T-helper 1 cell treated with Interleukin-12 subunit alpha and Interleukin-12 subunit beta and Interleukin-4 antibody, amounts not matched to agents 30 μg/mL and 1 μg/mL, for 36 hours (primary cell): ENCODE data around the gene LDLRAD4.

ENCODE experiments used
- H3K27ac Mint-ChIP-seq: one replicate; pipeline ENCODE4 v1.8.0; 2021; ENCODE audit warnings: mild to moderate bottlenecking, mixed read lengths
- H3K27me3 Mint-ChIP-seq: one replicate; pipeline ENCODE4 v1.8.0; 2021; ENCODE audit warnings: low read depth, mixed read lengths
- H3K36me3 Mint-ChIP-seq: one replicate; pipeline ENCODE4 v1.8.0; 2021; ENCODE audit warnings: low read depth, mixed read lengths
- H3K4me1 Mint-ChIP-seq: one replicate; pipeline ENCODE4 v1.8.0; 2021; ENCODE audit warnings: low read depth, mixed read lengths
- H3K4me3 Mint-ChIP-seq: one replicate; pipeline ENCODE4 v1.8.0; 2021; ENCODE audit warnings: mild to moderate bottlenecking, moderate library complexity, mixed read lengths
- H3K9me3 Mint-ChIP-seq: one replicate; pipeline ENCODE4 v1.8.0; 2021; ENCODE audit warnings: mixed read lengths

The LDLRAD4 gene

DNA sequence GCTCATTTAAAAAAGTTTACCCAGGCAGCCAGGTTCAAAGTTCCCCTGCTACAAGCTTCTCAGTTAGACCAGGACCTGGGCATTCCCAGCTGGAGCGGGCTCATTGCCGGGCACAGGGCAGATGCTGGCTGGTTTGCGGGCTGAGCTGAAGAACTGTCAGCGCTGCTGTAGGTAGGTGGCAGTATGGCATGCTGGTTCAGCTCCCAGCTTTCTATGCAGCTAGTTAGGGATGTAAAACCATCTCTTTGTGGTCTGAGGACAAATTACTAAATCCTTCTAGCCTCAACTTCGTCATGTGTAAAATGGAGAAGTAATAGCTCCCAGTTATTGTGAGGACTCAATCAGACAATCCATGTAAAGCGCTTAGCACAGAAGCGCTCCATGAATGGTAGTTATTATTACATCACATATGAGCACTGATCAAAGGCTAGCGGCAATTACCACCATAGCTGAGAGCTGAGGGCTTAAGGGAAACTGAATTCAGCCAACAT lies 2.4 kb upstream of the LDLRAD4 start:
- Mint-ChIP-seq H3K4me1 (peaks cover 30% of the 10 kb centered on the region), H3K27me3 (peaks cover 55% of the 10 kb centered on the region), H3K9me3 (no peaks in the 10 kb centered on the region), H3K36me3 (no peaks in the 10 kb centered on the region), H3K27ac (peak overlapping the region; percentile 59), H3K4me3 (peak overlapping the region; percentile 90)

DNA sequence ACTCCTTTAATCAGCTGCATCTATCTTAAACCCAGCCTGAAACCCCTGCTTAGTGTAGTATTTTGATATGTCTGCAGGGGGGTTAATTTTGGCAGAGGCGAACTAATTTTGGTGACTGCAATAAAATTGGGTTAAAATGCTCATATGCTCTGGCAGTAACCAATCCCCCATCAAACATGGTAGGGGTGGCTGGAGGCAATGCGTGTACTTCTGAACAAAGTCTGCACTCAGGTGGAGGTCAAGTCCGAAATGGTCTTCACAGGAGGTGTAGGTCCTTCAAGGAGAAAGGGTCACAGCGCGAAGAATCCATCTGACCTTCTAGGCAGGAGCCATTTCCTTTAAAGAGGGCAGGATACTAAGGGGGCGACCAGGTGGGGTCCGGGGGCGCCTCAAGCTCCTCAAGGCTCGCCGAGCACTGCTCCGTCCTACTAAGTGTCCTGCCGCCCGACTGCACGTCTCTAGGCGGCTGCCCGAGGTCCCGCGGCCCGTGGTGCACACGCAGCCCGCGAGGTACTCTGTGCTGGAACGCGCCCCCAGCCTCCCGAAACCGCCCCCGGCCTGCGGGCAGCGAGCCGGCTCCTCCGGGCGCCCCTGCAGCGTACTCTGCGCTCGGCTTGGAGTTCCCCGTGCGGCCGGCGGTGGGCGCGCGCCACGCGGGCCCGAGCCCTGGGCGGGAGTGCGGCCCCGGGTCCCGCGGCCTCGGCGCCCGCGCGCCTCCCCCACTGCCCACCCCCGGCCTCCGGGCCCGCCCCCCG lies 1.7 kb upstream of the LDLRAD4 start:
- Mint-ChIP-seq H3K4me1 (peaks cover 33% of the 10 kb centered on the region), H3K27ac (peak overlapping the region; percentile 76), H3K4me3 (peak overlapping the region; percentile 90), H3K9me3 (no peaks in the 10 kb centered on the region), H3K36me3 (no peaks in the 10 kb centered on the region), H3K27me3 (peaks cover 59% of the 10 kb centered on the region)

DNA sequence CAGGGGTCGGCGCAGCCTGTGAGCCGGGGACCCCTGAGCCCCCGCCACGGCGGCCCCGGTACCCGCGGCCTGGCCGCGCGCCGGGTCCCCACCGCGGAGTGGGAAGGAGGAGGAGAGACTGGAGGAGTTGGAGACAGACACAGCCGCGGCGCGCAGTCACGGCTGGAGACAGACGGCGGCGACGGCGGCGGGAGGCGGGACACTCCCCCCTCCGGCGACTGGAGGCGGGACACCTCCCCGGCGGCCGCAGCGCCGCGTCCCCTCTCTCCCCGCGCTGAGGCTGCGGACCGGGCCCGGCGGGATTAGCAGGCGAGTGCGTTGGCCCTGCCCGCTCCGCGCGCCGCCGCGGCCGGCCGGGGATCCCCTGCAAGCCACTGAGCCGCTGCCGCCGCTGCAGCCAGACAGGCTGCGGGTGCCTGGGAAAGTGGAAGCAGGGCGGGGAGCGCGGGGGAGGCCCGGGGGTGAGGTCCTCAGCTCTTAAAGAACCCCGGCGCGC lies 1.0 kb upstream of the LDLRAD4 start:
- no peak overlapping the region for H3K4me3 Mint-ChIP-seq

DNA sequence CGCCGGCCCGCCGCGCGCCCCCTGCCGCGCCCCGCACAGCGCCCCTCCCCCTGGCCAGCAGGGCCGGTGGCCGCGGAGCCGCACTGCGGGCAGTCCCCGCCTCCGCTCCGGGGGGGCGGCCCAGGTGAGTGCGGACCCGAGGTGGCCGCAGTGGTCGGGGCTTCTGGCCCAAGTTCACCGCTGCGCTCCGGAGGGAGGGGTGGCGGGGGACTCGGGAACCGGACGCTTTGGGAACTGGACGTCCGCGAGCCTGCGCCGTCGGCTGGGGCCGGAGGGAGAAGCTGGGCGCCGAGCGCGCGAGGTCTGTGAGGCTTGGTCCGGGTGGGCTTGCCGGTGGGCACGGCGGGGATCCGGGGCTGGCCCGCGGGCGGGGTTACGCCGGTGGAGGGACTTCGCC lies 591 bp upstream of the LDLRAD4 start:
- no peaks in the 10 kb centered on the region for H3K9me3 Mint-ChIP-seq
- no peaks in the 10 kb centered on the region for H3K36me3 Mint-ChIP-seq
- peaks cover 33% of the 10 kb centered on the region for H3K4me1 Mint-ChIP-seq
- H3K27ac Mint-ChIP-seq, result no peak overlapping the region
- peaks cover 50% of the 10 kb centered on the region for H3K27me3 Mint-ChIP-seq
- peak overlapping the region; percentile 28 for H3K4me3 Mint-ChIP-seq

More for the DNA sequence above, 1.0 kb upstream of the LDLRAD4 start:
- peaks cover 54% of the 10 kb centered on the region for H3K27me3 Mint-ChIP-seq
- no peaks in the 10 kb centered on the region for H3K36me3 Mint-ChIP-seq
- H3K9me3 Mint-ChIP-seq, result no peaks in the 10 kb centered on the region
- H3K27ac Mint-ChIP-seq, result no peak overlapping the region
- peaks cover 33% of the 10 kb centered on the region for H3K4me1 Mint-ChIP-seq

DNA sequence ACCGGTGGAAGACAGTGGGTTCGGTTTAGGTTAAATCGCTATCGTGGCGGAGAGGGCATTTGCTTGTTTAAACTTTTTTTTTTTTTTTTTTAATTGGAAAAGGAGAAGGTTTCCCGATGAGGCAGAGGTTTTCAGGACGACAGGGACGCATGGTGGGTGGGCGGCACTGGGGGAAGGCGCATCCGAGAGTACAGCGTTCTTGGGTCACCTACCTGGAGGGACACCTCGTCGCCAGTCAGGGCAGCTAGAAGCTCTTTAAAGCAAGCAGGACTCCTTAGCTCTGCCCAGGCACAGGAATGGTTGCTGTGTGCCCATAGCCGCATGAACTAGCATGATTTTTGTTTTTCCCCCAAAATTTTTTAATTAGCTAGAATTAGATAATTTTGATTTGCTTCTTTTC lies 437 bp downstream of the LDLRAD4 start:
- Mint-ChIP-seq H3K27me3 (peaks cover 46% of the 10 kb centered on the region), H3K36me3 (no peaks in the 10 kb centered on the region), H3K4me1 (peaks cover 33% of the 10 kb centered on the region), H3K27ac (peak overlapping the region; percentile 55), H3K9me3 (no peaks in the 10 kb centered on the region), H3K4me3 (peak overlapping the region; percentile 81)

DNA sequence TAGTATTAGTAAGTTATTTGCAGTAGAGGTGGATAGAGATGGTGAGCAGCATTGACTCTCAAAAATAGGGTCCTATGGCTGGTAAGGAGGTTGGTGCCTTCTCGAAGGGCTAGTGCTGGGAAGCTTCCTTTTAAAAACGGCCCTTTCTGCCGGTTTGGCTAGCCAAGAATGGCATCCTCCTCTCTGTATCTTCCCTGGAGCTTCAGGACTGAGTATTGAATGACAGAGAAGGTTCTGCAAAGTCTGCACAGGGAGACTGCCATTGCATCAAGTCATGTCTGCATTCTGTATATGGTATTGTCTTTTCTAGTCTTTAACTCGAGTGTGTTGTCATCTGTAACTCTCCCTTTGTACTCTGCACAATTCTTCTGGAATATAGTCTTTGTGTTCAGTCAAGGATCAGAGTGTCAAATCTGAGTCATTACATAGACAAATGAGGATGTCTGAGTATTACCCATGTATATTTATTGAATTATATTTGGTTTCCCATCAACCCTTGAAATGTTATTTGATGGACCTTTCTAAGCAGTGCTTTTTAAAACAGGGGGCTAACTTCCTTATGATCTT lies 1.1 kb downstream of the LDLRAD4 start:
- H3K9me3 Mint-ChIP-seq, result no peaks in the 10 kb centered on the region
- H3K4me1 Mint-ChIP-seq, result peaks cover 33% of the 10 kb centered on the region
- H3K27ac Mint-ChIP-seq, result no peak overlapping the region
- H3K4me3 Mint-ChIP-seq, result peak overlapping the region; percentile 81
- peaks cover 41% of the 10 kb centered on the region for H3K27me3 Mint-ChIP-seq
- H3K36me3 Mint-ChIP-seq, result no peaks in the 10 kb centered on the region

DNA sequence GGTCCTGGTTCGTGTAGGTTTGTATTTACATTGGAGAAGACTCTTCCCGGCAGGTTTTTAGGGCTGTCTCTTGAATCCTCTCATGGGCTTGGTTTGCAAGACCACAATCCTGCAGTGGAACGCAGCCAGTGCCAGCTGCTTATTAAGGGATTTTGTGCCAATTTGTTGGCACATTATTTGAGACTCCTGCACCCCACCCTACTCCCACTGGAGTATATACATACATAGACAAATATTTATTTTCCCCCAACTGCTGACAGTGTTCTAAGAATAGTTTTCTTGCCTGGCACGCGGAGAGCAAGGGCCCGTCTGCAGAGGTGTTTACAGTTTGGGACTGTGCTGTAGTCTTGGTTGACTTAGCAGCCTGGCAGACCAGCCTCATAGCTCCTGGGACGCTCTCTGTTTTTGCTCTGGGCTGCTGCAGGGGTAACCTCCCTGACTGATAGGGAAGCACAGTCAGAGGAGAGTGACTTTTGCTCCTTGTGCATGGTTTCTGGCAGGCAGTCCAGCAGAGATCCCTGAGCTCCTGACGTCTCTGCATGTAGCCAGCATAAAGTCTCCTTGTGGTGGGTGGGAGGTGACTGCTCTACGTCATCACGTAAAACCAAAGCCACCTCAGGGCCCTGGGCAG lies 1.9 kb downstream of the LDLRAD4 start:
- H3K27me3 Mint-ChIP-seq, result peaks cover 35% of the 10 kb centered on the region
- H3K27ac Mint-ChIP-seq, result no peak overlapping the region
- H3K4me1 Mint-ChIP-seq, result peaks cover 31% of the 10 kb centered on the region
- H3K9me3 Mint-ChIP-seq, result no peaks in the 10 kb centered on the region
- no peaks in the 10 kb centered on the region for H3K36me3 Mint-ChIP-seq
- peak overlapping the region; percentile 59 for H3K4me3 Mint-ChIP-seq

DNA sequence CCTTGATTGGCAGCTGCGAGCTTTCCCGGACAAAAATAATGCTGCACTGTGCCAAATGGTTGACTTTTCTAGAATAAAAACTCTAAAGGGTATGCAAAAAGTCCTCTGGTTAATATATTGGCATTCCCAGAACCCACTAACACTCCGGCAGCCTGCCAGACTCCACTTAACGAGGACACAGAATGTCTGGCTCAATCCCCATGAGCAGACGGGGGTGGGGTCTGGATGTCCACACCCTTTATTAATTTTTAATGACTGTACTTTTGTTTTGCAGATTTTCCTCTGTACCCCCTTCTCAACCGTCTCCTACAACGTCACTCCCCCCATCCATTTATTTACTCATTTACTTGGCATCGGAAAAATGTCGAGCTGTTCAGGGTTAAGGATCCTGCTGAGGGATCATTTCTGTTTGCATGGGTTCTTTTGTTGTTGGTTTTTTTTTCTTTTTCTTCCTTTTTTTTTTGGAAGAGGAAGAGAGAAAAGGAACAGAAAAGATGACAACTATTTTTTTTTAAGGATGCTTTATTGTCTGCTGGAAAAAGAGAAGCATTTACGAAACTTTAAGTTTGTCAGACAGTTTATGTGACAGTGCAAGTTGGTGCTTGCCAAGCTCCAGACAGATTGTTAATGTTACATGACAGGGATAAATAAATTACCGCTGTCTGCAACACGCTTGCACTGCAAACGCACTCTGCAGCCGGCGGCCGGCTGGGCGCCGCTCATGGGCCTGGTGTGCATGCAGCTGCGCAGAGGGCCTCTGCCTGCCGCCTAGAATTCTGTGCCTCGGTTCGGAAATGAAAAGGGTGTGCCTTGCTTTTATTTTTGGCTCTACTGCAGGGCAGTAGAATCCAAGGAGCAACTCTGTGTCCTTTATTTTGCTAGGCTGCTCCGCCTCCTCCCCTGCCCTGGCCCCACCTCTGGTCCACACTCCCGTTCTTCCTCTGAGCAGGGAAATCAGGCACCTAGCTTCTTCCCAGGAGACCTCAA lies 3.6 kb downstream of the LDLRAD4 start:
- Mint-ChIP-seq H3K4me1 (peaks cover 24% of the 10 kb centered on the region), H3K27me3 (peaks cover 25% of the 10 kb centered on the region), H3K9me3 (no peaks in the 10 kb centered on the region), H3K36me3 (no peaks in the 10 kb centered on the region), H3K27ac (no peak overlapping the region), H3K4me3 (no peak overlapping the region)

DNA sequence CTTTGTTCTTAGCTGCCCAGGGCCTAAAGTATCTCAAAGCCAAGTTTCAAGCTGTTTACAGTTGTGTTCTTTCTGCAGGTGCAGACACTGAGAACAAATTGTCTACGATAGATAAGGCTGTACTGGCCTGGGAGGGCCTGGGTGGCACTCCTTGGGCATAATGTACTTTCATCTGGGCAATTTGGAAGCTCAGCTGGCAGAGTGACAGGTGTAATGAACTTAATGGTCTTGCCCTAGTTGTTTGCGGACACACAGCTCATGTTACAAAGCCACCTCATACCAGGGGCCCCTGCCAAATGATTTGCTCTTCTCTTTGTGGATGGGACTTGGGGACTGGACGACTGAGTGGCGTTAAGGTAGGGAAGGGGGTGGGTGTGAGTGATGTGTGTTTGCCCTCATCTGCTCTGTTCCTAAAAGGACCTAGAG lies 4.3 kb downstream of the LDLRAD4 start:
- Mint-ChIP-seq H3K4me1 (peaks cover 24% of the 10 kb centered on the region), H3K36me3 (no peaks in the 10 kb centered on the region), H3K4me3 (no peak overlapping the region), H3K27me3 (peaks cover 25% of the 10 kb centered on the region), H3K9me3 (no peaks in the 10 kb centered on the region), H3K27ac (no peak overlapping the region)

DNA sequence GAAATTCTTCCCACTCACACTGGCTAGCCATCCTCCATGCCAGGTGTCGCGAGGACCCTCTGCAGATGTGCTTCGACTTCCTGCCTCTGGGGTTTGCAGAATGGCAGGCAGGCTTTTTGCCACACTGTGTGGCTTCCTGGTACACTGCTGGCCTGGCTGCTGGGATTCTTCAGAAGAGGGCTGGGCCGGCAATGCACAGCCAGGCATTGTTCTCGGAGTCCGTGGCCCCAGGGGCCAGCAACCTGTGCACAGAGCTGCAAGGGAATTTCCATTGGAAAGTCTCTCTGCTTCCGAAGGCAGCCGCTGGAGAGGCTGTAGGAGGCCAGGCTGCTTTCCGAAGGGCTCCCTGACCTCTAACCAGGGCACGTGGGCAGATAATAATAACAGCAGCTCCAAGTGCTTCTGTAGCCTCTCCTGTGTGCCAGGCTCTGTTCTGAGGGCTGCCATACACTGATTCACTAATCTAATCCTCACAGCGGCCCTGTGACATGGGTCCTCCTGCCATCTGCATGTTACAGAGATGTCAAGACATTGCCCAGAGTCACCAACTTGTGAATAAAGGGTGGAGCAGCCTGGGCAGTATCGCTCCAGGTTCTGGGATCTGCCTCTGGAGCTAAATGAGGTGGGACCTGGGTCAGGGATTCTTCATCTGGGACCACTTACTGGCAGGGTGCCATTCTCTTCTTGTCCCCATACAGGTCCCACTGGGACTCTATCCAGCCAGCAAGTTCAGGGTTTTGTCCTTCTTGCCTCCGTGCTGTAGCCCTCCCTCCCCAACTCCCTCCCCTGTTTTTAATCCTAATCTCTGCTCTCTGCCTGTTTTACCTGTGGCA lies 5.0 kb downstream of the LDLRAD4 start:
- Mint-ChIP-seq H3K9me3 (no peaks in the 10 kb centered on the region), H3K36me3 (no peaks in the 10 kb centered on the region), H3K27ac (no peak overlapping the region), H3K4me1 (peaks cover 24% of the 10 kb centered on the region), H3K4me3 (no peak overlapping the region), H3K27me3 (peaks cover 25% of the 10 kb centered on the region)

DNA sequence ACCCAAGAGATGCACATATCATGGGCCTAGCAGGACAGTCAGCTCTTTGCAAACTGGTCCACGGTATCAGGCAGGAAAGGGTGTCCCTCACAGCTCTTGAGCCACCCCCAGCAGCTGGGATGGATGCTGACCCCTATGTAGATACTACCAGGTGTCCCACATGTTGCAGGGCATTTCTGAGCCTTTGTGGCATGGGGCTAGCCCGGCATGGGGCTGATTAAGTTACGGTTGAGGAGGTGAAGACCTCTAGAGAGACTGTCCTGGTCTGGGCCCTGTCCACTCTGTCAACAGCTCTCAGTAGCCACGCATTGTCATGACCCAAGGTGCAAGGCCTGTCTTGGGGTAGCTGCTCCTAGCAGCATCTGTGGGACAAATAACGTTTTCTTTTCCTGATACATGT lies 6.7 kb downstream of the LDLRAD4 start:
- H3K27me3 Mint-ChIP-seq, result peaks cover 12% of the 10 kb centered on the region

DNA sequence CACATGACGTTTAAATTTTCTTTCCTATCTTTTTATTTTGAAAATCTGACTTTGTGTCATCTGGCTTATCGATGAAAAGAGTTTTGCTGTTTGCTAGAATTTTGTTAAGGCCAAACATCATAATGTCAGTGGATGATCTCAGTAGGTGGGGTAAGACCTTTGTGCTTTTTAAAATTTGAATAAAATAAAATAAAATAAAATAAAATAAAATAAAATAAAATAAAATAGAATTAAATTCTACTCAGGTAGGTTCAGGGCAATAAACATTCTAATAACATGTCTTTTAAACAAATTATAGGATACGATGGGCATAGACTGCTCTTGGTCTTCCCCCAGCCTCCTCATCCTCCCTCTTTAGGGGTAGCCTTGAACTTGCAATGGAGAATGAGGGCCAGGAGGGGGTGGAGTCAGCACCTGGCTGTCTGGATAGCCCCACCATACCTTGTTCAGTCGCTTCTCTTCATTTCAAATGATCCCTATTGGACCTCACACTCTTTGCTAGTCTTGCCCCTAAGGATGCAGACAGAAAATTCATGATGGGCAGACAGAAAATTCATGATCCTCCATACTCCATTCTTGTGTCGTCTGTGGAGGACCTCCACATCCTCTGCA lies 8.1 kb downstream of the LDLRAD4 start:
- H3K9me3 Mint-ChIP-seq, result no peaks in the 10 kb centered on the region
- no peaks in the 10 kb centered on the region for H3K27me3 Mint-ChIP-seq
- no peak overlapping the region for H3K27ac Mint-ChIP-seq
- H3K4me1 Mint-ChIP-seq, result no peaks in the 10 kb centered on the region
- no peaks in the 10 kb centered on the region for H3K36me3 Mint-ChIP-seq
- H3K4me3 Mint-ChIP-seq, result no peak overlapping the region

More for the DNA sequence above, 6.7 kb downstream of the LDLRAD4 start:
- Mint-ChIP-seq H3K4me3 (no peak overlapping the region), H3K9me3 (no peaks in the 10 kb centered on the region), H3K4me1 (peaks cover 11% of the 10 kb centered on the region), H3K36me3 (no peaks in the 10 kb centered on the region), H3K27ac (no peak overlapping the region)

DNA sequence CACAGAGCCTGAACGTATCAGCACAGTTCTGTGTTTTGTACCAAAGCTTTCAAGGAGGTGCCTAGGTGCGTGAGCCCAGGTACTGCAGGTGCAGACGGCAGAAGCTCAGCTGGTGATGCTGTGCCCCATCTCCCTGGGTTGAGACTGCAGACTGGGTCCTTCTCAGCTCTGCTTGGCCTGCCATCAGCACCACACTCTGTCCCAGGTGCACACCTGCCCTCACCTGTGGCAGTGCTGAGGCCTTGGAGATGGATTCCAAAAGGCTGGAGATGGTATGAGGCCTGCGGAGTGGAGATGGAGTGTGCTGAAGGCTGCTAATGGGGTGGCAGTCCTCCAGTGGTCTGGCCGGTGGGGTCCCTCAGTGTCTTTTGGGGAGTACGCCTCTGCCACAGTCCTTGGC lies 9.3 kb downstream of the LDLRAD4 start:
- H3K27me3 Mint-ChIP-seq, result no peaks in the 10 kb centered on the region
- H3K9me3 Mint-ChIP-seq, result no peaks in the 10 kb centered on the region
- H3K4me3 Mint-ChIP-seq, result no peak overlapping the region
- H3K4me1 Mint-ChIP-seq, result no peaks in the 10 kb centered on the region
- H3K27ac Mint-ChIP-seq, result no peak overlapping the region
- no peaks in the 10 kb centered on the region for H3K36me3 Mint-ChIP-seq
